NOMO-1 (cell line): ENCODE data around the gene EIF4A3.
"Not testable (repeated sequence)": the region's sequence is repeated elsewhere in the genome, so short reads cannot be mapped to it uniquely, and the experiment has no call there.

Source experiments
- DNase-seq, 2 experiments: peaks; one replicate each; lab custom pipeline; 2025; ENCODE audit not compliant: unreplicated experiment in 2 of 2; lab: John Stamatoyannopoulos, UW

Gene EIF4A3

GRCh38 chr17:80101946-80102663 lies 44.8 kb downstream of the EIF4A3 start:
- DNase-seq: peak; percentile 54 to 57

- peak; percentile 58 to 80 for DNase-seq
These were observed 45.6 kb downstream of the EIF4A3 start, which contains the start of gene GAA for GRCh38 chr17:80101011-80101945. Gene GAA (plus strand): TSS chr17:80101581. CDS start chr17:80104587, 3,006 bp downstream.

GRCh38 chr17:80100035-80100323 lies 46.9 kb downstream of the EIF4A3 start:
- DNase-seq: no peak

- DNase-seq: no peak
These were observed 47.5 kb downstream of the EIF4A3 start for GRCh38 chr17:80099291-80100034.

- DNase-seq: no peak
These were observed 48.9 kb downstream of the EIF4A3 start for GRCh38 chr17:80097844-80098691.

GRCh38 chr17:80097127-80097621 lies 49.8 kb downstream of the EIF4A3 start:
- no peak for DNase-seq

GRCh38 chr17:80096561-80097021 lies 50.3 kb downstream of the EIF4A3 start:
- no peak for DNase-seq

- DNase-seq: no peak
These were observed 51.0 kb downstream of the EIF4A3 start for GRCh38 chr17:80095844-80096475.

- DNase-seq: no peak
These were observed 51.7 kb downstream of the EIF4A3 start for GRCh38 chr17:80095038-80095843.

GRCh38 chr17:80092959-80093358 lies 54.0 kb downstream of the EIF4A3 start:
- peak; percentile 77 to 84 for DNase-seq

- no peak for DNase-seq
These were observed 55.6 kb downstream of the EIF4A3 start for GRCh38 chr17:80091376-80091775.

- not testable (repeated sequence) for DNase-seq
These were observed 56.8 kb downstream of the EIF4A3 start for GRCh38 chr17:80090164-80090563.

GRCh38 chr17:80089762-80090161 lies 57.2 kb downstream of the EIF4A3 start:
- DNase-seq: no peak

GRCh38 chr17:80087346-80088265 lies 59.3 kb downstream of the EIF4A3 start:
- no peak for DNase-seq

- DNase-seq: no peak
These were observed 60.3 kb downstream of the EIF4A3 start for GRCh38 chr17:80086616-80087015.

GRCh38 chr17:80086081-80086480 lies 60.8 kb downstream of the EIF4A3 start:
- no peak for DNase-seq

GRCh38 chr17:80084773-80085172 lies 62.2 kb downstream of the EIF4A3 start:
- DNase-seq: no peak
